GM23338 (cell line): ENCODE results near the gene APPBP2. TPM values are rescaled to one million over a fixed set of nuclear protein-coding genes. Genes with fewer than 3 reads are reported as not detected.

Source experiments
- ATAC-seq: fragments of 200-7000 bp; cut with Tn5 transposase; 3 replicates; pipeline ENCODE4 v1.9.1; 2020
- DNase-seq: peaks from one replicate; pipeline ENCODE4 v3.0.0-alpha.2; 2015; ENCODE audit warnings: low spot score
- H2AFZ ChIP-seq: fragments of 200-600 bp; sonication (generic); 2 replicates; pipeline ENCODE4 v1.8.0; 2016; ENCODE audit warnings: antibody characterized with exemption, mild to moderate bottlenecking, moderate library complexity
- H3F3A ChIP-seq: fragments of 200-600 bp; sonication (generic); replicated peaks from 2 replicates; pipeline ENCODE4 v1.8.0; 2017; ENCODE audit warnings: antibody characterized with exemption, mixed run types, low read depth
- H3K27ac ChIP-seq: fragments of 200-600 bp; sonication (generic); 2 replicates; pipeline ENCODE4 v1.6.1; 2016; ENCODE audit warnings: low read depth
- H3K27me3 ChIP-seq: fragments of 200-600 bp; sonication (generic); 2 replicates; pipeline ENCODE4 v1.8.0; 2016; ENCODE audit warnings: mild to moderate bottlenecking, mixed run types, moderate library complexity; ENCODE audit not compliant: insufficient read depth
- H3K36me3 ChIP-seq: fragments of 200-600 bp; sonication (generic); 2 replicates; pipeline ENCODE4 v1.8.0; 2016; ENCODE audit warnings: mild to moderate bottlenecking; ENCODE audit not compliant: insufficient read depth
- H3K4me1 ChIP-seq: fragments of 200-600 bp; sonication (generic); 2 replicates; pipeline ENCODE4 v1.8.0; 2016; ENCODE audit warnings: mild to moderate bottlenecking, moderate library complexity; ENCODE audit not compliant: insufficient read depth
- H3K4me2 ChIP-seq: fragments of 200-600 bp; sonication (generic); 2 replicates; pipeline ENCODE4 v1.7.1; 2017; ENCODE audit warnings: mixed run types
- H3K4me3 ChIP-seq: fragments of 200-600 bp; sonication (generic); 2 replicates; pipeline ENCODE4 v1.6.1; 2016; ENCODE audit warnings: mixed run types
- H3K79me2 ChIP-seq: fragments of 200-600 bp; sonication (generic); replicated peaks from 2 replicates; pipeline ENCODE4 v1.8.0; 2017; ENCODE audit warnings: mild to moderate bottlenecking; ENCODE audit not compliant: insufficient read depth
- H3K9me2 ChIP-seq: fragments of 200-600 bp; sonication (generic); 2 replicates; pipeline ENCODE4 v1.8.0; 2017; ENCODE audit not compliant: insufficient read depth
- H4K20me1 ChIP-seq: fragments of 200-600 bp; sonication (generic); replicated peaks from 2 replicates; pipeline ENCODE4 v1.8.0; 2017; ENCODE audit warnings: mild to moderate bottlenecking; ENCODE audit not compliant: insufficient read depth
- H3K27ac Mint-ChIP-seq: 2 replicates; pipeline ENCODE4 v1.8.0; 2020; ENCODE audit warnings: inconsistent platforms, mild to moderate bottlenecking, moderate library complexity, mixed read lengths
- H3K27me3 Mint-ChIP-seq: 3 replicates; pipeline ENCODE4 v1.8.0; 2022; ENCODE audit warnings: low read depth, mild to moderate bottlenecking, moderate library complexity, mixed read lengths, inconsistent platforms; ENCODE audit not compliant: insufficient read depth, poor library complexity
- H3K36me3 Mint-ChIP-seq: 3 replicates; pipeline ENCODE4 v1.8.0; 2021; ENCODE audit warnings: low read depth, mild to moderate bottlenecking, inconsistent platforms, moderate library complexity, mixed read lengths
- H3K4me1 Mint-ChIP-seq: 3 replicates; pipeline ENCODE4 v1.8.0; 2020; ENCODE audit warnings: mild to moderate bottlenecking, inconsistent platforms, mixed read lengths
- H3K4me3 Mint-ChIP-seq: 3 replicates; pipeline ENCODE4 v1.8.0; 2021; ENCODE audit warnings: moderate library complexity, mild to moderate bottlenecking, inconsistent platforms, mixed read lengths
- H3K9me3 Mint-ChIP-seq: 3 replicates; pipeline ENCODE4 v1.8.0; 2020; ENCODE audit warnings: moderate library complexity, mild to moderate bottlenecking, inconsistent platforms, mixed read lengths
- CREB1 ChIP-seq: fragments of 250-450 bp; sonication (Bioruptor Pico); IDR thresholded peaks from 2 replicates; pipeline ENCODE4 v1.5.0; 2020; ENCODE audit warnings: low read depth, mild to moderate bottlenecking, moderate library complexity
- EZH2 ChIP-seq: fragments of 200-600 bp; sonication (generic); IDR thresholded peaks from one replicate; pipeline ENCODE4 v1.8.0; 2017; ENCODE audit warnings: antibody characterized with exemption, mild to moderate bottlenecking, low read depth; ENCODE audit not compliant: unreplicated experiment
- JUNB ChIP-seq: IDR thresholded peaks from one replicate; pipeline ENCODE4 v1.6.1; 2016; ENCODE audit warnings: antibody characterized with exemption; ENCODE audit not compliant: unreplicated experiment
- NANOG ChIP-seq: IDR thresholded peaks from 2 replicates; pipeline ENCODE4 v1.6.1; 2016; ENCODE audit warnings: antibody characterized with exemption, borderline replicate concordance
- ZNF331 ChIP-seq: fragments of 250-450 bp; sonication (Bioruptor Pico); IDR thresholded peaks from 2 replicates; pipeline ENCODE4 v1.5.0; 2020; ENCODE audit warnings: low read depth, mild to moderate bottlenecking, moderate library complexity
- polyA plus RNA-seq: library from polyadenylated mRNA; unstranded; fragments of >200 nt; fragmentation: Nextera tagmentation; extraction: Ambion mirVana; gene quantifications from 2 replicates; pipeline ENCODE4 v1.2.1, GENCODE V29; 2016
- total RNA-seq: library from RNA; depleted of rRNA; stranded (reverse); fragments of >200 nt; shearing (Covaris generic); gene quantifications from 2 replicates; pipeline ENCODE4 v1.2.3, GENCODE V29; 2014
- TF ChIP-seq, protein P1 (sequence below): IDR thresholded peaks from one replicate; pipeline ENCODE4 v1.6.1; 2018; ENCODE audit warnings: antibody characterized with exemption; ENCODE audit not compliant: unreplicated experiment
- TF ChIP-seq, protein P2 (sequence below): IDR thresholded peaks from 2 replicates; pipeline ENCODE4 v1.6.1; 2016; ENCODE audit warnings: antibody characterized with exemption
- TF ChIP-seq, protein P3 (sequence below): fragments of 250-450 bp; sonication (Bioruptor Pico); IDR thresholded peaks from 2 replicates; pipeline ENCODE4 v1.5.0; 2020; ENCODE audit warnings: mild to moderate bottlenecking, moderate library complexity

The APPBP2 gene
- total and polyA plus RNA-seq, 2 experiments from 2014 or later, result 9.3 to 15.0 TPM

DNA sequence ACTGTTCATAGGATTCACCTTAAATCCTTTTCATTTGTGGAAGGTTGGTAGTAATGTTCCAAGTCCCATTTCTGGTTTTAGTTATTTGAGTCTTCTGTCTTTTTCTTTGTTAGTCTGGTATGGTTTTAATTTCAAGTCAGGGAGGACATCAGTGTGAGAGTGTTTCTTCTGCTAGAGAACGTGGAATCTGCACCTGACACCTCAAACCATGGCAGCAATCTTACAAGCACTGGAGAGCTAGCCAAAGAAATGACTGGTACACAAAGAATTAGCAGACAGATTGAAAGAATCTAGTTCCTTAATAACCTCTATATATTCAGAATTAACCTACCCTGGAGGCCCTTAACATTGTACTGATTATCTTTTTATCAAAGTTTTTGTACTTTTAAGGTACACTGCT, 53.6 kb downstream of the APPBP2 start:
- H3K36me3 Mint-ChIP-seq, result peaks cover 24% of the 10 kb centered on the region; the same call in 2 of the 3 replicates
- no peak overlapping the region for H3K27ac Mint-ChIP-seq
- H3K27me3 ChIP-seq, result no peaks in the 10 kb centered on the region
- no peaks in the 10 kb centered on the region for H3K79me2 ChIP-seq
- DNase-seq (no peak), ATAC-seq (no peak)
- TF ChIP-seq CREB1 (CRISPR knock-in tag) (no peak), NANOG (no peak), JUNB (no peak), EZH2 (no peak), ZNF331 (CRISPR knock-in tag) (no peak)
- TF ChIP-seq, protein P1, sequence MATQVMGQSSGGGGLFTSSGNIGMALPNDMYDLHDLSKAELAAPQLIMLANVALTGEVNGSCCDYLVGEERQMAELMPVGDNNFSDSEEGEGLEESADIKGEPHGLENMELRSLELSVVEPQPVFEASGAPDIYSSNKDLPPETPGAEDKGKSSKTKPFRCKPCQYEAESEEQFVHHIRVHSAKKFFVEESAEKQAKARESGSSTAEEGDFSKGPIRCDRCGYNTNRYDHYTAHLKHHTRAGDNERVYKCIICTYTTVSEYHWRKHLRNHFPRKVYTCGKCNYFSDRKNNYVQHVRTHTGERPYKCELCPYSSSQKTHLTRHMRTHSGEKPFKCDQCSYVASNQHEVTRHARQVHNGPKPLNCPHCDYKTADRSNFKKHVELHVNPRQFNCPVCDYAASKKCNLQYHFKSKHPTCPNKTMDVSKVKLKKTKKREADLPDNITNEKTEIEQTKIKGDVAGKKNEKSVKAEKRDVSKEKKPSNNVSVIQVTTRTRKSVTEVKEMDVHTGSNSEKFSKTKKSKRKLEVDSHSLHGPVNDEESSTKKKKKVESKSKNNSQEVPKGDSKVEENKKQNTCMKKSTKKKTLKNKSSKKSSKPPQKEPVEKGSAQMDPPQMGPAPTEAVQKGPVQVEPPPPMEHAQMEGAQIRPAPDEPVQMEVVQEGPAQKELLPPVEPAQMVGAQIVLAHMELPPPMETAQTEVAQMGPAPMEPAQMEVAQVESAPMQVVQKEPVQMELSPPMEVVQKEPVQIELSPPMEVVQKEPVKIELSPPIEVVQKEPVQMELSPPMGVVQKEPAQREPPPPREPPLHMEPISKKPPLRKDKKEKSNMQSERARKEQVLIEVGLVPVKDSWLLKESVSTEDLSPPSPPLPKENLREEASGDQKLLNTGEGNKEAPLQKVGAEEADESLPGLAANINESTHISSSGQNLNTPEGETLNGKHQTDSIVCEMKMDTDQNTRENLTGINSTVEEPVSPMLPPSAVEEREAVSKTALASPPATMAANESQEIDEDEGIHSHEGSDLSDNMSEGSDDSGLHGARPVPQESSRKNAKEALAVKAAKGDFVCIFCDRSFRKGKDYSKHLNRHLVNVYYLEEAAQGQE, result no peak
- TF ChIP-seq, protein P2, sequence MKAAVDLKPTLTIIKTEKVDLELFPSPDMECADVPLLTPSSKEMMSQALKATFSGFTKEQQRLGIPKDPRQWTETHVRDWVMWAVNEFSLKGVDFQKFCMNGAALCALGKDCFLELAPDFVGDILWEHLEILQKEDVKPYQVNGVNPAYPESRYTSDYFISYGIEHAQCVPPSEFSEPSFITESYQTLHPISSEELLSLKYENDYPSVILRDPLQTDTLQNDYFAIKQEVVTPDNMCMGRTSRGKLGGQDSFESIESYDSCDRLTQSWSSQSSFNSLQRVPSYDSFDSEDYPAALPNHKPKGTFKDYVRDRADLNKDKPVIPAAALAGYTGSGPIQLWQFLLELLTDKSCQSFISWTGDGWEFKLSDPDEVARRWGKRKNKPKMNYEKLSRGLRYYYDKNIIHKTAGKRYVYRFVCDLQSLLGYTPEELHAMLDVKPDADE, result no peak
- TF ChIP-seq, protein P3, sequence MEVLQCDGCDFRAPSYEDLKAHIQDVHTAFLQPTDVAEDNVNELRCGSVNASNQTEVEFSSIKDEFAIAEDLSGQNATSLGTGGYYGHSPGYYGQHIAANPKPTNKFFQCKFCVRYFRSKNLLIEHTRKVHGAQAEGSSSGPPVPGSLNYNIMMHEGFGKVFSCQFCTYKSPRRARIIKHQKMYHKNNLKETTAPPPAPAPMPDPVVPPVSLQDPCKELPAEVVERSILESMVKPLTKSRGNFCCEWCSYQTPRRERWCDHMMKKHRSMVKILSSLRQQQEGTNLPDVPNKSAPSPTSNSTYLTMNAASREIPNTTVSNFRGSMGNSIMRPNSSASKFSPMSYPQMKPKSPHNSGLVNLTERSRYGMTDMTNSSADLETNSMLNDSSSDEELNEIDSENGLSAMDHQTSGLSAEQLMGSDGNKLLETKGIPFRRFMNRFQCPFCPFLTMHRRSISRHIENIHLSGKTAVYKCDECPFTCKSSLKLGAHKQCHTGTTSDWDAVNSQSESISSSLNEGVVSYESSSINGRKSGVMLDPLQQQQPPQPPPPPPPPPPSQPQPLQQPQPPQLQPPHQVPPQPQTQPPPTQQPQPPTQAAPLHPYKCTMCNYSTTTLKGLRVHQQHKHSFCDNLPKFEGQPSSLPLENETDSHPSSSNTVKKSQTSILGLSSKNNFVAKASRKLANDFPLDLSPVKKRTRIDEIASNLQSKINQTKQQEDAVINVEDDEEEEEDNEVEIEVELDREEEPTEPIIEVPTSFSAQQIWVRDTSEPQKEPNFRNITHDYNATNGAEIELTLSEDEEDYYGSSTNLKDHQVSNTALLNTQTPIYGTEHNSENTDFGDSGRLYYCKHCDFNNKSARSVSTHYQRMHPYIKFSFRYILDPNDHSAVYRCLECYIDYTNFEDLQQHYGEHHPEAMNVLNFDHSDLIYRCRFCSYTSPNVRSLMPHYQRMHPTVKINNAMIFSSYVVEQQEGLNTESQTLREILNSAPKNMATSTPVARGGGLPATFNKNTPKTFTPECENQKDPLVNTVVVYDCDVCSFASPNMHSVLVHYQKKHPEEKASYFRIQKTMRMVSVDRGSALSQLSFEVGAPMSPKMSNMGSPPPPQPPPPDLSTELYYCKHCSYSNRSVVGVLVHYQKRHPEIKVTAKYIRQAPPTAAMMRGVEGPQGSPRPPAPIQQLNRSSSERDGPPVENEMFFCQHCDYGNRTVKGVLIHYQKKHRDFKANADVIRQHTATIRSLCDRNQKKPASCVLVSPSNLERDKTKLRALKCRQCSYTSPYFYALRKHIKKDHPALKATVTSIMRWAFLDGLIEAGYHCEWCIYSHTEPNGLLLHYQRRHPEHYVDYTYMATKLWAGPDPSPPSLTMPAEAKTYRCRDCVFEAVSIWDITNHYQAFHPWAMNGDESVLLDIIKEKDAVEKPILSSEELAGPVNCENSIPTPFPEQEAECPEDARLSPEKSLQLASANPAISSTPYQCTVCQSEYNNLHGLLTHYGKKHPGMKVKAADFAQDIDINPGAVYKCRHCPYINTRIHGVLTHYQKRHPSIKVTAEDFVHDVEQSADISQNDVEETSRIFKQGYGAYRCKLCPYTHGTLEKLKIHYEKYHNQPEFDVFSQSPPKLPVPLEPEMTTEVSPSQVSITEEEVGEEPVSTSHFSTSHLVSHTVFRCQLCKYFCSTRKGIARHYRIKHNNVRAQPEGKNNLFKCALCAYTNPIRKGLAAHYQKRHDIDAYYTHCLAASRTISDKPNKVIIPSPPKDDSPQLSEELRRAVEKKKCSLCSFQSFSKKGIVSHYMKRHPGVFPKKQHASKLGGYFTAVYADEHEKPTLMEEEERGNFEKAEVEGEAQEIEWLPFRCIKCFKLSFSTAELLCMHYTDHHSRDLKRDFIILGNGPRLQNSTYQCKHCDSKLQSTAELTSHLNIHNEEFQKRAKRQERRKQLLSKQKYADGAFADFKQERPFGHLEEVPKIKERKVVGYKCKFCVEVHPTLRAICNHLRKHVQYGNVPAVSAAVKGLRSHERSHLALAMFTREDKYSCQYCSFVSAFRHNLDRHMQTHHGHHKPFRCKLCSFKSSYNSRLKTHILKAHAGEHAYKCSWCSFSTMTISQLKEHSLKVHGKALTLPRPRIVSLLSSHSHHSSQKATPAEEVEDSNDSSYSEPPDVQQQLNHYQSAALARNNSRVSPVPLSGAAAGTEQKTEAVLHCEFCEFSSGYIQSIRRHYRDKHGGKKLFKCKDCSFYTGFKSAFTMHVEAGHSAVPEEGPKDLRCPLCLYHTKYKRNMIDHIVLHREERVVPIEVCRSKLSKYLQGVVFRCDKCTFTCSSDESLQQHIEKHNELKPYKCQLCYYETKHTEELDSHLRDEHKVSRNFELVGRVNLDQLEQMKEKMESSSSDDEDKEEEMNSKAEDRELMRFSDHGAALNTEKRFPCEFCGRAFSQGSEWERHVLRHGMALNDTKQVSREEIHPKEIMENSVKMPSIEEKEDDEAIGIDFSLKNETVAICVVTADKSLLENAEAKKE (CRISPR knock-in tag), result no peak
- no peaks in the 10 kb centered on the region; the same call in 1 of the 2 replicates for H3K36me3 ChIP-seq
- no peaks in the 10 kb centered on the region for H3K4me1 ChIP-seq
- no peak overlapping the region for H3K4me2 ChIP-seq
- H3K4me1 Mint-ChIP-seq, result no peaks in the 10 kb centered on the region
- H2AFZ ChIP-seq, result no peak overlapping the region
- H3K4me3 ChIP-seq, result no peak overlapping the region
- peaks cover 3% of the 10 kb centered on the region for H3K27me3 Mint-ChIP-seq
- H3K4me3 Mint-ChIP-seq, result no peak overlapping the region
- H3K9me2 ChIP-seq, result no peaks in the 10 kb centered on the region
- H4K20me1 ChIP-seq, result no peaks in the 10 kb centered on the region
- H3K27ac ChIP-seq, result no peak overlapping the region
- H3F3A ChIP-seq, result no peaks in the 10 kb centered on the region
- no peaks in the 10 kb centered on the region for H3K9me3 Mint-ChIP-seq
